ENCODE measurements around the gene SLC6A6.
A peak's percentile ranks its signal among the peaks of the same experiment; 100 is the strongest.

The SLC6A6 gene

GRCh38 chr3:14456794-14457193 is 54.4 kb downstream of the SLC6A6 start:
- DNase-seq = no peak

GRCh38 chr3:14457481-14457880 is 55.1 kb downstream of the SLC6A6 start:
- no peak for DNase-seq

DNA sequence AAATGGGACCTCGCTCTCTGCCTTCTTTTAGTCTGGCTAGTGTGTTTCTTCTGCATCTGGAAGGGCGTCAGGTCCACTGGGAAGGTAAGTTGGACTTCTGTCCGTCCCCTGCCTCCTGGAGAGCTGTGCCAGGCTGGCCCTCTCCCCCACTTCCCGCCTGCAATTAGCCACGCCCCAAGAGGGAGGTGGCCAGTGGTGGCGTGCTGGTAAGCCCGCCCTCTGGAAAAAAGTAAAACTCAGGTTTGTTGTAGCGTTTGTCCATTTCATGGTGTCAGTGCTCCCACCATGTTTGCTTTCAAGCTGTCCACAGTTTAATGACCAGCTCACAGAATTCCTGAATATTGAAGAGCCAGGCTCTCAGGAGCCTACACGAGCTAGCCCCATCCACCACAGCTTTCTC is 55.6 kb downstream of the SLC6A6 start:
- no peak for DNase-seq

DNA sequence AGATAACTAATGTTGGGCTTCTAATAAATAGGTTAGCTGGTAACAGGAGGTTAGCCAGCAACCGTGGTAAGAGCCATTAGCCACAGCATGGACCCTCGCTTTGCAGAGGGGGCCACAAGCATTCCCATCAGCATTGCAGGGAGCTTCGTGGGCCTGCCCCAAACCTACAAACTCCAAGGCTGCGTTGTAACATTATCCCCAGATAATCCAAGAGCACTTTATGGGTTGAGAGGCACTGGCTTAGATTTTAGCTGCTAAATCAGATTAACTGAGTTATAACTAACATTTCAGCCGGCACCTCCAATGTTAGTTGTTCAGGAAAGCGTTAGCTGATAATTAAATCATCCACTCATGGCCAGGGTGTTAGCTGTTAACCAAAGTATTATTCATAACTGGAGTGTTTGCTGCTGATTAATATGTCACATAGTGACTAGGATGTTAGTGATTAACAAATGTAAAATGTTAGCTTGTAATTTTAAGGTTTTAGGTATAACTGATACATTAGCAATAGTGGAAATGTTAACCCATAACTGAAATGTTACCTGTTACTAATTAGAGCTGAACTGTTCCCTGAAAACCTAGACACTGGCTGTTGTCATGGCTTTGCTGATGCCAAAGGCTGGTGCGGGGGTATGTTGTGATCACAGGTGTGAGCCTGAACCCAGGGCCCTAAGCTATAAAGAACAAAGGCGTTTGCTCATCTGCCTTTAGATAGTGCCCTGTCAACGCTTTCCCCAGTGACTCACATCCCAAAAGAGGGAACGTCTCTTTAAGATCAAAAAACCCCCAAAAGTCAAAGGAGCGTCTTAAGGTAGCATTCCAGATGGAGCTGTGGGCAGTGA is 56.2 kb downstream of the SLC6A6 start:
- DNase-seq = no peak

GRCh38 chr3:14459384-14459783 is 57.0 kb downstream of the SLC6A6 start:
- DNase-seq = no peak

DNA sequence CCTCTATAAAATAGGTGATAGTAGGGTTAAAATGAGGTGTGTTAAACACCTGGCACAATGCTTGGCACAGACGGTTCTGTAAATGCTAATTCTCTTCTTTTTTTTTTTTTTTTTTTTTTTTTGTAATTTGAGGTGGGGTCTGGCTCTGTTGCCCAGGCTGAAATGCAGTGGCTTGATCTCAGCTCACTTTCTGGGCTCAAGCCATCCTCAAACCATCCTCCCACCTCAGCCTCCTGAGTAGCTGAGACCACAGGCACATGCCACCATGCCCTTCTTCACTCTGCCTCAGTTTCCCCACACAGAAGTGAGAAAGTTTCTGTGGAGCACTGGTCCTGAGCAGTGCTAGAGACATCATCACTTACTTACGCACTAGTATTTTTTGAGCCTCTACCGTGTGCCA is 57.4 kb downstream of the SLC6A6 start:
- DNase-seq = no peak

DNA sequence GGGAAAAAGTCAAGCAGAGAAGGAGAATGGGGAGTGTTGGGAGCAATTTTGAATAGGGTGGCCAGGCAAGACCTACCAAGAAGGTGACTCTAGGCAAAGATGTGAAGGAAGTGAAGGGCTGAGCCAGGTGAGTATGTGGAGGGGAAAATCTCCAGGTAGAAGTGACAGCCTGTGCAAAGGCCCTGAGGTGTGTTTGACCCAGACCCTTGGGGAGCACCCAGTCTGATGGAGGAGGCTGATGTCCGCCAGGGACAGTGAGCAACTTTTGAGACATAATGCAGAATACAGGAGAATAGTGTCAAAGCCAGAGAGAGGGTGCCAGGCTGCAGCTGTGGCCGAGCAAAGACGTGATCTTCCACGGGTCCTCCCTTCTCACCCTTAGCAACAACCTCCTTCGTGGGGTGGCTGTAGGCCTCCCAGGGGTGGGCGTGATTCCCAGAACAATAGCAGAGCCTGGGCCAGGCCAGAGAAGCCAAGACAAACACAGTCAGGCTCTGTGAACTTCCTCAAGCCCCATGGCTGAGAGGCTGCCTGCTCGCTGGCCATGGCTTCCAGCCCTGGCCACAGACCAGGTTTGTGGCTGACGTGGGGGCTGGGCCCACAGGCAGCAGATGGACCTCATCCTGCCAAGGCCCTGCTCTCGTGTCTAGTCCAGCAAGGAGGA is 58.1 kb downstream of the SLC6A6 start:
- DNase-seq = no peak

- DNase-seq = no peak
Observed at GRCh38 chr3:14461006-14461747, 58.8 kb downstream of the SLC6A6 start.

- DNase-seq = peak; percentile 20 to 28
Observed at GRCh38 chr3:14461748-14462324, 59.4 kb downstream of the SLC6A6 start.

GRCh38 chr3:14462738-14463137 is 60.3 kb downstream of the SLC6A6 start:
- no peak for DNase-seq

GRCh38 chr3:14463330-14464140 is 61.1 kb downstream of the SLC6A6 start:
- DNase-seq = no peak

DNA sequence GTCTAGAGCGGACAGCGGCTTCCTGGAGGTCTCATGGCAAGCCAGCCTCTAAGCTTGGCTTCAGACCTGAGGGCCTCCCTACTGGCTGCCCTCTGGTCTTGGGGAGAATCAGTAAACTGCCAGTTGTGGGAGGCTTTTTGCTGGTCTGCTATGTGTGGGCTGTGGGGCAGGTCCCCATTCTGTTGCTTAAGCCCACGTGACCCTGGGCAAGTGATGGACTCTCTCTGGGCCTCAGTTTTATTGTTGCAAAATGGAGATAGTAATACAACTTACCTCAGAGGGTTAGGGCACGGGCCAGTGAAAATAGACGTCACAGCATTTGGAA is 61.7 kb downstream of the SLC6A6 start:
- DNase-seq = no peak

GRCh38 chr3:14464521-14464920 is 62.1 kb downstream of the SLC6A6 start:
- no peak for DNase-seq

- no peak for DNase-seq
Observed at GRCh38 chr3:14465425-14465824, 63.0 kb downstream of the SLC6A6 start.

- DNase-seq = no peak
Observed at GRCh38 chr3:14466179-14466903, 63.9 kb downstream of the SLC6A6 start.

GRCh38 chr3:14467814-14468620 is 65.6 kb downstream of the SLC6A6 start:
- peak; percentile 16 to 35 for DNase-seq

DNA sequence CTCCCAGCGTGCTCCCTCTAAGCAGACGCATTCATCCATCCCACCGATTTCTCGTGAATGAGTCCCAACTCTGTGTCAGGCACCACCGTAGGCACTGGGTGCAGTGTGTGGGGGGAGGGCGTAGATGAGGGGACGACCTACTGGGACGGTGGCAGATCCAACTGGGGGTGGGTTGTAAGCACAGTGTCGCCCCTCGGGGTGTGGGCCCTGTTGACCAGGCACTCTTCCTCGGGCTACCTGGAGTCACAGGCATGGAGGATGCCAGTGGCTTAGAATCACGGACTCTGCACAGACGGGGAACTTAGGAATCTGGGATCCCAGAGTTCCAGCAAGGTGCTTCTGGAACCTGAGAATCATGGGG is 66.2 kb downstream of the SLC6A6 start:
- no peak for DNase-seq

GRCh38 chr3:14470461-14470860 is 68.1 kb downstream of the SLC6A6 start:
- DNase-seq = no peak

- DNase-seq = no peak
Observed at GRCh38 chr3:14471016-14471415, 68.6 kb downstream of the SLC6A6 start.

- no peak for DNase-seq
Observed at GRCh38 chr3:14471690-14472089, 69.3 kb downstream of the SLC6A6 start.
